ENCODE measurements around the gene TCAIM. TPM values are rescaled to one million over a fixed set of nuclear protein-coding genes. Genes with fewer than 3 reads are reported as not detected.
"Not testable (repeated sequence)": the region's sequence is repeated elsewhere in the genome, so short reads cannot be mapped to it uniquely, and the experiment has no call there.

TCAIM gene
- total and polyA plus RNA-seq, 10 of the 15 experiments (the other 5 are each of a cell fraction or from before 2014, with no cell fraction given): 14.5 to 22.9 (median 17.8) TPM

GRCh38 chr3:44416031-44417030, 77.8 kb downstream of the TCAIM start:
- H3K9ac ChIP-seq (ENCODE audit: control insufficient read depth, insufficient read depth, low read length): no peak overlapping the region
- 63% methylated on average over 11 of the region's 11 CpGs for WGBS (ENCODE audit: insufficient coverage, insufficient replicate concordance, low lambda C conversion rate, missing lambda C conversion rate)

DNA sequence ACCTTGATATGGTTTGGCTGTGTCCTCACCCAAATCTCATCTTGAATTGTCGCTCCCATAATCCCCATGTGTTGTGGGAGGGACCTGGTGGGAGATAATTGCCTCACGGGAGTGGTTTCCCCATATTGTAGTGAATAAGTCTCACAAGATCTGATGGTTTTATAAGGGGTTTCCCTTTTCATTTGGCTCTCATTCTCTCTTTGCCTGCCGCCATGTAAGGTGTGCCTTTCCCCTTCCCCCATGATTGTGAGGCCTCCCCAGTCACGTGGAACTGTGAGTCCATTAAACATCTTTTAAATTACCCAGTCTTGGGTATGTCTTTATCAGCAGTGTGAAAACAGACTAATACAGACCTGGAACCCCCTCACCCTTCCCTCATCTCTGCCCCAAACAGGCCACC, 79.6 kb downstream of the TCAIM start:
- BruUV-seq (replicated peaks); H3K4me1 ChIP-seq (ENCODE audit: control insufficient read depth, insufficient read depth, low read length); H3K79me2 ChIP-seq (ENCODE audit: control insufficient read depth, insufficient read depth, low read length); H3K27ac ChIP-seq (ENCODE audit: control insufficient read depth, insufficient read depth); H3K4me3 ChIP-seq; POLR2A ChIA-PET; in situ Hi-C loops (cut with MboI); intact Hi-C loops (cut with micrococcal nuclease; ENCODE audit: unreplicated experiment); RAD21 ChIA-PET (ENCODE audit: unreplicated experiment); H3K4me2 ChIP-seq (ENCODE audit: control insufficient read depth, insufficient read depth); ATAC-seq; H3K9me3 ChIP-seq (replicated peaks; ENCODE audit: control insufficient read depth, insufficient read depth, low read length); FAIRE-seq; H3K27me3 ChIP-seq (replicated peaks in 1 of 2; ENCODE audit: control insufficient read depth in 2 of 2, insufficient read depth in 2 of 2, low read length in 1 of 2); H2AFZ ChIP-seq (ENCODE audit: control insufficient read depth, low read depth, low read length); SMC1A ChIA-PET (ENCODE audit: uncharacterized antibody, unreplicated experiment); DNase-seq (ENCODE audit: low read depth, low spot score); H3K36me3 ChIP-seq (ENCODE audit: control insufficient read depth in 2 of 2, insufficient read depth in 2 of 2, low read length in 1 of 2); CTCF ChIA-PET; H4K20me1 ChIP-seq (ENCODE audit: control insufficient read depth, insufficient read depth); H3K9ac ChIP-seq (ENCODE audit: control insufficient read depth, insufficient read depth, low read length): not testable (repeated sequence)
- WGBS (ENCODE audit: insufficient coverage, insufficient replicate concordance, low lambda C conversion rate, missing lambda C conversion rate): 40% methylated on average over 4 of the region's 4 CpGs

More at GRCh38 chr3:44416031-44417030, 77.8 kb downstream of the TCAIM start:
- Histone ChIP-seq H3K36me3 (ENCODE audit: control insufficient read depth in 2 of 2, insufficient read depth in 2 of 2, low read length in 1 of 2) (no peaks in the 10 kb centered on the region), H3K4me3 (no peak overlapping the region), H4K20me1 (ENCODE audit: control insufficient read depth, insufficient read depth) (no peaks in the 10 kb centered on the region), H3K27me3 (replicated peaks in 1 of 2; ENCODE audit: control insufficient read depth in 2 of 2, insufficient read depth in 2 of 2, low read length in 1 of 2) (no peaks in the 10 kb centered on the region), H3K4me1 (ENCODE audit: control insufficient read depth, insufficient read depth, low read length) (no peaks in the 10 kb centered on the region), H3K79me2 (ENCODE audit: control insufficient read depth, insufficient read depth, low read length) (no peaks in the 10 kb centered on the region), H3K27ac (ENCODE audit: control insufficient read depth, insufficient read depth) (no peak overlapping the region), H3K9me3 (replicated peaks; ENCODE audit: control insufficient read depth, insufficient read depth, low read length) (no peaks in the 10 kb centered on the region), H3K4me2 (ENCODE audit: control insufficient read depth, insufficient read depth) (no peak overlapping the region), H2AFZ (ENCODE audit: control insufficient read depth, low read depth, low read length) (no peak overlapping the region)
- intact Hi-C loops (cut with micrococcal nuclease; ENCODE audit: unreplicated experiment) (no loop called here), in situ Hi-C loops (cut with MboI) (no loop called here)
- FAIRE-seq (no peak), DNase-seq (ENCODE audit: low read depth, low spot score) (no peak), ATAC-seq (no peak)
- ChIA-PET RAD21 (ENCODE audit: unreplicated experiment) (no interaction called here), CTCF (no interaction called here), POLR2A (no interaction called here), SMC1A (ENCODE audit: uncharacterized antibody, unreplicated experiment) (no interaction called here)
- BruUV-seq (replicated peaks): no TSS peak
- no peak for TF ChIP-seq RUNX3 (IDR thresholded peaks at IDR 0.05; ENCODE audit: low read length)

Measured in GM12878 (cell line).